HG02642 (cell line): Measurements from ENCODE around the gene MYO15A.

ENCODE experiments used
- ATAC-seq: cut with Tn5 transposase; IDR thresholded peaks from one replicate; pipeline ENCODE4 v1.9.1; 2021; ENCODE audit warnings: mild to moderate bottlenecking; ENCODE audit not compliant: unreplicated experiment, poor library complexity

The MYO15A gene

GRCh38 chr17:18124345-18125126 lies 16.0 kb downstream of the MYO15A start:
- no peak for ATAC-seq

GRCh38 chr17:18129041-18129502 lies 20.5 kb downstream of the MYO15A start:
- no peak for ATAC-seq

DNA sequence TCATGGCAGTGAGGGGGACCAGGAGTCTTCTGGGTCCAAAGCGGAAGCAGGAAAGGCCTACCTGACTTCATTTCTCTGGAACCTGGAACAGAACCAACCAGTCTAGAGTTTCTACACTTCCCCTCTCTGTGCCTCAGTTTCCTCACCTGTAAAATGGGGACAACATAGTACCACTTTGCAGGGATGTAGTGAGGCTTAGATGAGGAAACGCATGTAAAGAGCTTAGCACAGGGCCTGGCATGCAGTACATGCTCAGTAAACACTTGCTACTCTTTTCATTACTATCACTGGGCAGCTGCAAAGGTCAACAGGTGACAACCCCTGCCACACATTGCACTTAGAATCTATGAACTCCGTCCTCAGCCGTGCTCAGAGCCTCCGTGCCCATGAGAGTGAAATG lies 24.2 kb downstream of the MYO15A start:
- ATAC-seq: no peak

- ATAC-seq: no peak
Measured at GRCh38 chr17:18136357-18136756, 27.8 kb downstream of the MYO15A start.

DNA sequence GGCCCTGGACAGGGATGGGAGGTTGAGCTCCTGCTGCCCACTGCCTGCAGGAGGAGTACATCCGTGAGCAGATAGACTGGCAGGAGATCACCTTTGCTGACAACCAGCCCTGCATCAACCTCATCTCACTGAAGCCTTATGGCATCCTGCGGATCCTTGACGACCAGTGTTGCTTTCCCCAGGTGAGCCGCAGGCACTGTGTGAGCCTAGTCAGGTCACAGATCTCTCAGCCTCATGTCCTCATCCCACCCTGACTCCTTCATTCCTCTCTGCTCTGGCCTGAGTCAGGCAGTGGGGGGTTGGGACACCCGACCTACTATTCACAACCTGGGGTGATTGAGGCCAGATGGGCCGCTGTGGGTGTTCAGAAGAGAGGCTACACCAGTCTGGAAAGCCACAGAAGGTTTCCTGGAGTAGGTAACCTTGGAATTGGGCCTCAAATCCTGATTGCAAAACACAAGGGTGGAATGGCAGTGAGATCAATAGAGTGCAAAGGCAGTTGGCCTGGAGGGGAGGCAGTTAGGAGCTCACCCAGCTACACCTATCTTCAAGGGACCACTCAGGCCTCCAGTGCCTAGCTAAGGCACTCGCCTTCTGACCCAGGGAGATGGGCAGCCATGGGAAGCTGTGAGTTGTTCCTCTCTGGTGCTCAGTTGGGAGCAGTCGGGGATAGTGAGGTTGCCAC lies 29.7 kb downstream of the MYO15A start:
- no peak for ATAC-seq

- ATAC-seq: no peak
Measured at GRCh38 chr17:18139092-18139491, 30.5 kb downstream of the MYO15A start.

DNA sequence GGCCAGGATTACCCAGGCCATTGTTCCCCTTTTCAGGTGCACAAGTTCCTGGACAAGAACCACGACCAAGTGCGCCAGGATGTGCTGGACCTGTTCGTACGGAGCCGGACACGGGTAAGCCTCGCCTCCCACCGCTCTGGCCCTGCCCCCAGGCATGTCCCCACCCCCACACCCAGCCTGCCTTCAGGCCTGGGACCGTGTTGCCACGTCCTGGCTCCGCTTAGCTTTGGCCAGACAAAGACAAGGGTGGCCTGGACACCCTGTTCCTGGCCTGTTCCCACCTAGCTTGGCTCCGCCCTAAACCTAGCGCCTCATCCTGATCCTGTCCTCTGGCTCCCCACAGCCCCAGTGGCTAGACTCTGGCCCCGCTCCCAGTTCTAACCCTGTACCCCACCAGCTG lies 30.9 kb downstream of the MYO15A start:
- no peak for ATAC-seq

DNA sequence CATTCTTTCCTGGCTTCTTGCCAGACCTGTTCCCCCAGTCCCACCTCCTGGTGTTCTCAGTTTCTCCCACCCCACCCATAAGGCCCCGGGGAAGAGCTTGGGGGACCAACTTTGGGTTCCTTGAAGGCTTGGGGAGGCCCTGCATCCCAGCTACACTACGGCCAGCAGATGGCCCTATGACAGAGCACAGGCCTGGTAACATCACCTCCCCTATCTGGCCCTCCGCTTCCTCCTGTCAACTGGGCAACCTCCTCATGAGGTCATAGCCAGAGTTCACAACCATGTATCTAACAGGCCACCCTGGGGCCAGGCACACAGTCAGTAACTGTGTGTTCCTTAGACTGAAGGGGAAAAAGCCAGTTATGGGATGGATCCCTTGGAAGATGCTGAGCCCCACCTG lies 31.4 kb downstream of the MYO15A start:
- no peak for ATAC-seq

- ATAC-seq: no peak
Measured at GRCh38 chr17:18140648-18141047, 32.1 kb downstream of the MYO15A start.

DNA sequence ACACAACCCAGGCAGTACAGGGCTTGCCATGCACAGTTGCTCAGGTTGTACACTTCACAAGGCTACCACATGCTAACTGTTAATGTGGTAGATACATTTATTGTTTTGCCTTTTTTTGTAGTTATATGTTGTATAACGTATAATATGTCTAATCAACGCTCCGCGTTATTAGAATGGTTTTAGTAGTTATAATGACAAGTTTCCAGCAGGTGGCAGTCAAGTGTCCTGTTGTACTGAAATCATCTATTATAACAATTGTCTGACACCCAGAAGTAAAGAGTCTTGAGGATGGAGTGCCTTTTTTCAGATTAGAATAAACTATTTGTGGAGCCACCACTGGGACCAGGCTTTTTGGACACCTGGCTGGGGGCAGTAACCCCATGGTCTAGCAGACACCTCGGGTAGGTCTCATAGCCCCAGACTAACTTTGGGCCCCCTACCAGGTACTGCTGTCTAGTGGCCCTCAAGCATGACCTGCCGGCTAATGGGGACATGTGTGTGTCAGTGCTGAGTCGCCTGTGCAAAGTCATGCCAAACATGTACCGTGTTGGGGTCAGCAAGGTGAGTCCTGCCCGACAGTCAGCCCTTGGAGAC lies 32.8 kb downstream of the MYO15A start:
- ATAC-seq: no peak

- no peak for ATAC-seq
Measured at GRCh38 chr17:18142417-18142816, 33.9 kb downstream of the MYO15A start.

DNA sequence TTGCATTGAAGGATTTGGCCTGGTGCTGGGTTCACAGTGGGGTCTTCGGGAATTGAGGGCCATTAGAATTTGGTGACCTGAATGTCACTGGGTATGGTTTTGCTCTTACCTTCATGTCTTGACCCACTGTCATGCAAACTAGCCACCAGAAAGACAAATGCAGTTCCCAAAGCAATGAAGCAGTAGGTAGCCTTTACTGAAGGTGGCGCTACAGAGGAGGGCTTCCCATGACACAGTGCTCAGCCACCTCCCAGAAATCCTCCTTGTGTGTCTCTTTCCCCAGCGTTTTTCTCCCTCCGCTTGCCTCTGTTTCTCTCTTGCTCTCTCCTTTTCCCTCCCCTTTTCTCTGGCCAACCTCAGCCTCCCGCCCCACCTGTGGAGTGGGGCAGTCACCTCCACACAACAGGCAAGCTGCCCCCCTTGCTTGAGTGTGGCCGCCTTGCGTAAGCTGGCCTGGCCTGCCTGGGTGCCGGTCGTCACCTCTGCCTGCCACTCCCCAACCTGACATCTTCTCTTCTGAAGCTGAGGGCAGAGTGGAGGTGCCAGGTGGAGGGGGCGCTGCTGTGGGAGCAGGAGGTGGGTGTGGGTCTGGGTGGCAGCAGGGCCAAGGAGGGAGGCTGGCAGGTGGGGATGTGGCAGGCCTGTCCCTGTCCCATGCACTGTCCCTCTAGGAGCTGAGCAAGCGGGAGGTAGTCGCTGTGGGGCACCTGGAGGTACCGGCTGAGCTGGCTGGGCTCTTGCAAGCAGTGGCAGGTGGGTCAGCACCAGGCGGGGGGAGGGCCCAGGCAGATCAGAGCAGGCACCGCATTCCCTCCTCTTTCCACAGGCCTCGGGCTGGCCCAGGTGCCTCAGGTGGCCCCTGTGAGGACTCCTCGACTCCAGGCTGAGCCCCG lies 34.7 kb downstream of the MYO15A start:
- ATAC-seq: no peak

- no peak for ATAC-seq
Measured at GRCh38 chr17:18144261-18144660, 35.7 kb downstream of the MYO15A start.

DNA sequence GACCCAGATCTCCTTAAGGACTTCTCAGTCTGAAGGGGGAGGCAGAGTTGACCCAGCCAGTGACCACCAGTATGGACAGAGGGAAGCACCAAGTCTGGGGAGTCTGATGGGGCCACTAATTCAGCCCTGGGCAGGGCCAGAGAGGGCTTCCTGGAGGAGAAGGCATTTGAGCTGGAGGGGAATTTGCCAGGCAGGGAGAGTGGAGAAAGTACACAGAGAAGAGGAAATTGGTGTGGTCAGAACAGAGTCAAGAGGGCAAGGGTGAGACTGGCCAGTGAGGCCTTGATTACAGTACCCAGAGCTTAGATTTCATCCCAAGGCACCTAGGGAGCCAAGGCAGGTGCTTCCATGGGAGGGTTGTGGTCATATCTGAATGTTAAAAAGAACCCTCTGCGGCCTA lies 36.3 kb downstream of the MYO15A start:
- ATAC-seq: no peak

- ATAC-seq: no peak
Measured at GRCh38 chr17:18145811-18146210, 37.3 kb downstream of the MYO15A start.

- ATAC-seq: no peak
Measured at GRCh38 chr17:18146259-18146658, 37.7 kb downstream of the MYO15A start.

GRCh38 chr17:18146980-18147379 lies 38.4 kb downstream of the MYO15A start:
- no peak for ATAC-seq

DNA sequence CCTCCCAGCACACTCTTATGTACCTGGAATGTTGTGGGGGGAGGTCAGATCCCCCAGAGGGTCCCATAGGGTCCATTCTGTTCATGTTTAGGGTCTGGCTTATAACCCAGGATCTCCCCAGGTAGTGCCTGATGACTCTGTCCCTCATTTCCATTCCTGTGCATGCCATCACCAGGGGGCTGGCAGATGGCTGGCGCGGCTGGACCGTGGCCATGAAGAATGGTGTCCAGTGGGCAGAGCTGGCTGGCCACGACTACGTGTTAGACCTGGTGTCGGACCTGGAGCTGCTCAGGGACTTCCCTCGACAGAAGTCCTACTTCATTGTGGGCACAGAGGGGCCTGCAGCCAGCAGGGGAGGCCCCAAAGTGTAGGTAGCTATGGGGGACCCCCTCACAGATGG lies 40.0 kb downstream of the MYO15A start:
- ATAC-seq: no peak

GRCh38 chr17:18151290-18151689 lies 42.7 kb downstream of the MYO15A start:
- no peak for ATAC-seq

GRCh38 chr17:18155179-18155578 lies 46.6 kb downstream of the MYO15A start:
- no peak for ATAC-seq
